ENCODE results near the gene CLTA. TPM values are rescaled to one million over a fixed set of nuclear protein-coding genes. Genes with fewer than 3 reads are reported as not detected.
"Not testable (repeated sequence)": the region's sequence is repeated elsewhere in the genome, so short reads cannot be mapped to it uniquely, and the experiment has no call there.

The CLTA gene
- total RNA-seq, 1 donor from 2014 or later, result 173 TPM

- peaks cover 10% of the 10 kb centered on the region for H3K9me3 Mint-ChIP-seq
- no peaks in the 10 kb centered on the region for H3K4me1 Mint-ChIP-seq
- no peaks in the 10 kb centered on the region for H3K27me3 Mint-ChIP-seq (ENCODE audit: low read depth)
- TF ChIP-seq CTCF (IDR thresholded peaks at IDR 0.05; ENCODE audit: unreplicated experiment), result no peak
- no peak for DNase-seq (ENCODE audit: low spot score in 2 of 2, unreplicated experiment in 2 of 2)
- peaks cover 45% of the 10 kb centered on the region for H3K36me3 Mint-ChIP-seq
- no peak overlapping the region for H3K4me3 Mint-ChIP-seq
- H3K27ac Mint-ChIP-seq, result no peak overlapping the region
These were observed 31.7 kb downstream of the CLTA start for GRCh38 chr9:36222449-36222848.

GRCh38 chr9:36237230-36237629 lies 46.5 kb downstream of the CLTA start:
- TF ChIP-seq CTCF (IDR thresholded peaks at IDR 0.05; ENCODE audit: unreplicated experiment), result no peak
- Mint-ChIP-seq H3K4me3 (no peak overlapping the region), H3K9me3 (peaks cover 10% of the 10 kb centered on the region), H3K36me3 (peaks cover 44% of the 10 kb centered on the region), H3K4me1 (no peaks in the 10 kb centered on the region), H3K27me3 (ENCODE audit: low read depth) (no peaks in the 10 kb centered on the region), H3K27ac (no peak overlapping the region)
- DNase-seq (ENCODE audit: low spot score in 2 of 2, unreplicated experiment in 2 of 2), result no peak

- H3K36me3 Mint-ChIP-seq, result peaks cover 32% of the 10 kb centered on the region
- peaks cover 10% of the 10 kb centered on the region for H3K9me3 Mint-ChIP-seq
- H3K27me3 Mint-ChIP-seq (ENCODE audit: low read depth); H3K4me1 Mint-ChIP-seq; DNase-seq (ENCODE audit: low spot score in 2 of 2, unreplicated experiment in 2 of 2); H3K27ac Mint-ChIP-seq; H3K4me3 Mint-ChIP-seq: not testable (repeated sequence)
These were observed 48.5 kb downstream of the CLTA start for GRCh38 chr9:36239205-36239604.

GRCh38 chr9:36239675-36240074 lies 49.0 kb downstream of the CLTA start:
- not testable (repeated sequence) for H3K4me3 Mint-ChIP-seq; DNase-seq (ENCODE audit: low spot score in 2 of 2, unreplicated experiment in 2 of 2); H3K4me1 Mint-ChIP-seq; H3K27me3 Mint-ChIP-seq (ENCODE audit: low read depth); H3K27ac Mint-ChIP-seq
- H3K36me3 Mint-ChIP-seq, result peaks cover 32% of the 10 kb centered on the region
- H3K9me3 Mint-ChIP-seq, result peaks cover 10% of the 10 kb centered on the region

- H3K4me3 Mint-ChIP-seq, result no peak overlapping the region
- no peaks in the 10 kb centered on the region for H3K27me3 Mint-ChIP-seq (ENCODE audit: low read depth)
- H3K4me1 Mint-ChIP-seq, result no peaks in the 10 kb centered on the region
- H3K9me3 Mint-ChIP-seq, result no peaks in the 10 kb centered on the region
- H3K36me3 Mint-ChIP-seq, result peaks cover 10% of the 10 kb centered on the region
- DNase-seq (ENCODE audit: low spot score in 2 of 2, unreplicated experiment in 2 of 2), result no peak
- no peak for TF ChIP-seq CTCF (IDR thresholded peaks at IDR 0.05; ENCODE audit: unreplicated experiment)
- no peak overlapping the region for H3K27ac Mint-ChIP-seq
These were observed 55.2 kb downstream of the CLTA start for GRCh38 chr9:36245906-36246305.

GRCh38 chr9:36247356-36247755 lies 56.6 kb downstream of the CLTA start:
- DNase-seq (ENCODE audit: low spot score in 2 of 2, unreplicated experiment in 2 of 2), result no peak
- H3K27ac Mint-ChIP-seq, result no peak overlapping the region
- no peaks in the 10 kb centered on the region for H3K9me3 Mint-ChIP-seq
- TF ChIP-seq CTCF (IDR thresholded peaks at IDR 0.05; ENCODE audit: unreplicated experiment), result no peak
- H3K36me3 Mint-ChIP-seq, result peaks cover 6% of the 10 kb centered on the region
- no peaks in the 10 kb centered on the region for H3K4me1 Mint-ChIP-seq
- no peak overlapping the region for H3K4me3 Mint-ChIP-seq
- H3K27me3 Mint-ChIP-seq (ENCODE audit: low read depth), result no peaks in the 10 kb centered on the region

GRCh38 chr9:36248061-36248460 lies 57.3 kb downstream of the CLTA start:
- DNase-seq (ENCODE audit: low spot score in 2 of 2, unreplicated experiment in 2 of 2); H3K27ac Mint-ChIP-seq; H3K36me3 Mint-ChIP-seq; H3K4me1 Mint-ChIP-seq; H3K27me3 Mint-ChIP-seq (ENCODE audit: low read depth); H3K9me3 Mint-ChIP-seq; H3K4me3 Mint-ChIP-seq: not testable (repeated sequence)
